Uterus (tissue), 4 donors: ENCODE measurements around the gene PRAMEF27. TPM values are rescaled to one million over a fixed set of nuclear protein-coding genes. Genes with fewer than 3 reads are reported as not detected.
"Not testable (repeated sequence)": the region's sequence is repeated elsewhere in the genome, so short reads cannot be mapped to it uniquely, and the experiment has no call there.

ENCODE experiments used
- DNase-seq, 2 donors: peaks; one replicate each; pipeline ENCODE4 v3.0.0-alpha.2; 2019 to 2020
- H3K27ac ChIP-seq, 2 donors: fragments of 200-600 bp; sonication (generic); 1 replicate in 1 of 2; 2 replicates in 1 of 2; pipeline ENCODE4 v1.5.1; 2016 to 2018
- H3K27me3 ChIP-seq, 2 donors: fragments of 200-600 bp; sonication (generic); one replicate each; pipeline ENCODE4 v1.5.1; 2018 to 2019; ENCODE audit warnings: control low read depth in 1 of 2
- H3K36me3 ChIP-seq, 2 donors: fragments of 200-600 bp; sonication (generic); one replicate each; pipeline ENCODE4 v1.5.1; 2019; ENCODE audit warnings: control low read depth in 1 of 2
- H3K4me1 ChIP-seq, 2 donors: fragments of 200-600 bp; sonication (generic); one replicate each; pipeline ENCODE4 v1.5.1; 2018 to 2019; ENCODE audit warnings: control low read depth in 1 of 2
- H3K4me3 ChIP-seq, 2 donors: fragments of 200-600 bp; sonication (generic); 1 replicate in 1 of 2; 2 replicates in 1 of 2; pipeline ENCODE4 v1.5.1; 2018 to 2019; ENCODE audit warnings: mild to moderate bottlenecking in 1 of 2
- H3K9me3 ChIP-seq, 2 donors: fragments of 200-600 bp; sonication (generic); one replicate each; pipeline ENCODE4 v1.5.1; 2019; ENCODE audit warnings: control low read depth in 1 of 2
- intact Hi-C: fragments of 100-400 bp; cut with DNase I; formaldehyde crosslinking; loops from one replicate; pipeline ENCODE4 v1.15.1; 2023; ENCODE audit warnings: low total_unique reads
- total RNA-seq, 4 donors: library from RNA; depleted of rRNA in 3 of 4; stranded (reverse); fragments of >200 nt in 3 of 4; gene quantifications; one replicate each; pipeline versions ENCODE4 v1.1.0 to v1.2.4, GENCODE V29; 2014 to 2023
- donor health status: DM: yes; HTN: yes; CAD: no.

The PRAMEF27 gene
- total RNA-seq, result not detected

GRCh38 chr1:13056475-13056874 lies at the start of gene PRAMEF27:
Gene PRAMEF27, minus strand, starts transcription at chr1:13056575. Its CDS starts 2,916 bp downstream, at chr1:13053659.
- H3K27ac ChIP-seq, H3K4me1 ChIP-seq, H3K36me3 ChIP-seq, H3K9me3 ChIP-seq, intact Hi-C loops, DNase-seq, H3K27me3 ChIP-seq, H3K4me3 ChIP-seq: not testable (repeated sequence)

GRCh38 chr1:13070474-13070873 lies 14.1 kb upstream of the PRAMEF27 start, which contains the start of gene PRAMEF25:
Gene PRAMEF25, plus strand, starts transcription at chr1:13070774. Its CDS starts 2,920 bp downstream, at chr1:13073694.
- H3K36me3 ChIP-seq, H3K4me3 ChIP-seq, H3K9me3 ChIP-seq, DNase-seq, H3K4me1 ChIP-seq, intact Hi-C loops, H3K27ac ChIP-seq, H3K27me3 ChIP-seq: not testable (repeated sequence)

- H3K4me3 ChIP-seq, H3K4me1 ChIP-seq, H3K36me3 ChIP-seq, DNase-seq, H3K9me3 ChIP-seq, intact Hi-C loops, H3K27ac ChIP-seq, H3K27me3 ChIP-seq: not testable (repeated sequence)
Observed at GRCh38 chr1:13019846-13020245, 36.5 kb downstream of the PRAMEF27 start.

- H3K36me3 ChIP-seq, H3K9me3 ChIP-seq, H3K27ac ChIP-seq, DNase-seq, H3K4me1 ChIP-seq, H3K4me3 ChIP-seq, H3K27me3 ChIP-seq, intact Hi-C loops: not testable (repeated sequence)
Observed at GRCh38 chr1:13011932-13012331, 44.4 kb downstream of the PRAMEF27 start.

GRCh38 chr1:13009348-13009747 lies 47.0 kb downstream of the PRAMEF27 start:
- H3K27ac ChIP-seq, H3K36me3 ChIP-seq, H3K9me3 ChIP-seq, H3K27me3 ChIP-seq, H3K4me3 ChIP-seq, intact Hi-C loops, H3K4me1 ChIP-seq, DNase-seq: not testable (repeated sequence)

GRCh38 chr1:13005732-13006131 lies 50.6 kb downstream of the PRAMEF27 start:
- H3K27ac ChIP-seq, H3K9me3 ChIP-seq, H3K4me3 ChIP-seq, H3K27me3 ChIP-seq, H3K36me3 ChIP-seq, H3K4me1 ChIP-seq, DNase-seq, intact Hi-C loops: not testable (repeated sequence)

Other genes starting within 250 kb of the PRAMEF27 start
- not detected for gene PRAMEF11, start 225.2 kb downstream of the PRAMEF27 start, total RNA-seq
- not detected for gene HNRNPCL1, start 207.9 kb downstream of the PRAMEF27 start, total RNA-seq
- gene PRAMEF2, start 199.5 kb downstream of the PRAMEF27 start, total RNA-seq, result not detected
- not detected for gene PRAMEF4, start 170.4 kb downstream of the PRAMEF27 start, total RNA-seq
- not detected for gene PRAMEF10, start 158.3 kb downstream of the PRAMEF27 start, total RNA-seq
- gene PRAMEF7, start 140.0 kb downstream of the PRAMEF27 start, total RNA-seq, result not detected
- not detected for gene PRAMEF6, start 109.0 kb downstream of the PRAMEF27 start, total RNA-seq
- not detected for gene HNRNPCL3, start 4.2 kb upstream of the PRAMEF27 start, total RNA-seq
- gene PRAMEF25, start 14.2 kb upstream of the PRAMEF27 start, total RNA-seq, result not detected
- gene HNRNPCL2, start 60.3 kb upstream of the PRAMEF27 start, total RNA-seq, result not detected
- not detected for gene PRAMEF26, start 99.4 kb upstream of the PRAMEF27 start, total RNA-seq
- gene HNRNPCL4, start 109.1 kb upstream of the PRAMEF27 start, total RNA-seq, result not detected
- not detected for gene PRAMEF9, start 115.3 kb upstream of the PRAMEF27 start, total RNA-seq
- gene PRAMEF13, start 144.8 kb upstream of the PRAMEF27 start, total RNA-seq, result not detected
- gene PRAMEF18, start 169.6 kb upstream of the PRAMEF27 start, total RNA-seq, result not detected
- not detected for gene PRAMEF5, start 197.6 kb upstream of the PRAMEF27 start, total RNA-seq
- not detected for gene PRAMEF8, start 228.6 kb upstream of the PRAMEF27 start, total RNA-seq
- gene PRAMEF33, start 247.0 kb upstream of the PRAMEF27 start, total RNA-seq, result not detected